Stimulated activated CD8-positive, alpha-beta memory T cell treated with anti-CD3 and anti-CD28 coated beads, Interleukin-12 subunit alpha, Interleukin-12 subunit beta, amount 100 ng/mL, for 24 hours (primary cell): Measurements from ENCODE around the gene PIP4K2A.
"Not testable (repeated sequence)": the region's sequence is repeated elsewhere in the genome, so short reads cannot be mapped to it uniquely, and the experiment has no call there.

ENCODE experiments used
- DNase-seq: peaks from one replicate; pipeline ENCODE4 v3.0.0-alpha.2; 2020; ENCODE audit errors: extremely low read depth

The PIP4K2A gene

GRCh38 chr10:22556774-22557173 is 157.6 kb downstream of the PIP4K2A start:
- DNase-seq = no peak

GRCh38 chr10:22554461-22555182 is 159.8 kb downstream of the PIP4K2A start:
- DNase-seq = no peak

- DNase-seq = no peak
Observed at GRCh38 chr10:22553452-22553995, 160.9 kb downstream of the PIP4K2A start.

GRCh38 chr10:22552888-22553378 is 161.4 kb downstream of the PIP4K2A start:
- no peak for DNase-seq

- DNase-seq = no peak
Observed at GRCh38 chr10:22551681-22552365, 162.6 kb downstream of the PIP4K2A start.

GRCh38 chr10:22550732-22551131 is 163.6 kb downstream of the PIP4K2A start:
- peak; percentile 30 for DNase-seq

- DNase-seq = no peak
Observed at GRCh38 chr10:22548344-22548743, 166.0 kb downstream of the PIP4K2A start.

- DNase-seq = no peak
Observed at GRCh38 chr10:22545643-22546042, 168.7 kb downstream of the PIP4K2A start.

- no peak for DNase-seq
Observed at GRCh38 chr10:22544325-22545068, 169.9 kb downstream of the PIP4K2A start.

GRCh38 chr10:22542773-22543172 is 171.6 kb downstream of the PIP4K2A start:
- no peak for DNase-seq

- no peak for DNase-seq
Observed at GRCh38 chr10:22541900-22542299, 172.5 kb downstream of the PIP4K2A start.

GRCh38 chr10:22539579-22540298 is 174.6 kb downstream of the PIP4K2A start:
- no peak for DNase-seq

- no peak for DNase-seq
Observed at GRCh38 chr10:22537810-22538209, 176.6 kb downstream of the PIP4K2A start.

- no peak for DNase-seq
Observed at GRCh38 chr10:22536620-22537019, 177.8 kb downstream of the PIP4K2A start.

GRCh38 chr10:22534849-22535604 is 179.4 kb downstream of the PIP4K2A start:
- DNase-seq = no peak

GRCh38 chr10:22531441-22531840 is 182.9 kb downstream of the PIP4K2A start:
- no peak for DNase-seq

- DNase-seq = no peak
Observed at GRCh38 chr10:22531008-22531407, 183.4 kb downstream of the PIP4K2A start.

GRCh38 chr10:22527520-22527919 is 186.9 kb downstream of the PIP4K2A start:
- DNase-seq = no peak

- DNase-seq = not testable (repeated sequence)
Observed at GRCh38 chr10:22524333-22524732, 190.0 kb downstream of the PIP4K2A start.

GRCh38 chr10:22520645-22521044 is 193.7 kb downstream of the PIP4K2A start:
- DNase-seq = not testable (repeated sequence)
